Smooth muscle cell of the brain vasculature (primary cell): ENCODE results near the gene RELL1.
A peak's percentile ranks its signal among the peaks of the same experiment; 100 is the strongest.

Experiments used
- DNase-seq: peaks from one replicate; pipeline ENCODE4 v3.0.0-alpha.2; 2012; ENCODE audit warnings: low read depth, low spot score

RELL1 gene

DNA sequence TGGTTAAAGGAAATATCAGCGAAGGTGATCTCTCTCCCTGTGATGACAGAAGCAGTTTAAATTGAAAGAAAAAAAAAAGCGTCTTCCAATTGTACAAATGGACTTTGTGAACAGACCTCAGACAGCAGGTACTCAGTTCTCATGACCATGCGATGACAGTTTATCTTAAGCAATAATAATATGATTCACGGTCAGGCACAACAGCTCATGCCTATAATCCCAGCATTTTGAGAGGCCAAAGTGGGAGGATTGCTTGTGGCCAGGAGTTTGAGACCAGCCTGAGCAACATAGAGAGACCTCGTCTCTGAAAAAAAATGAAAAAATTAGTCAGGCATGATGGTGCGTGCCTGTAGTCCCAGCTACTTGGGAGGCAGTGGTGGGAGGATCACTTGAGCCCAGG is 51.0 kb downstream of the RELL1 start:
- no peak for DNase-seq

- DNase-seq = no peak
These were observed 52.0 kb downstream of the RELL1 start for GRCh38 chr4:37634180-37634579.

- DNase-seq = no peak
These were observed 53.3 kb downstream of the RELL1 start for GRCh38 chr4:37632836-37633235.

GRCh38 chr4:37631551-37631950 is 54.6 kb downstream of the RELL1 start:
- no peak for DNase-seq

- DNase-seq = no peak
These were observed 56.5 kb downstream of the RELL1 start for GRCh38 chr4:37629713-37630112.

GRCh38 chr4:37628977-37629609 is 57.1 kb downstream of the RELL1 start:
- no peak for DNase-seq

GRCh38 chr4:37627263-37627662 is 58.9 kb downstream of the RELL1 start:
- no peak for DNase-seq

- no peak for DNase-seq
These were observed 60.7 kb downstream of the RELL1 start for GRCh38 chr4:37625499-37625898.

GRCh38 chr4:37623940-37624339 is 62.2 kb downstream of the RELL1 start:
- no peak for DNase-seq

GRCh38 chr4:37623125-37623524 is 63.1 kb downstream of the RELL1 start:
- DNase-seq = no peak

DNA sequence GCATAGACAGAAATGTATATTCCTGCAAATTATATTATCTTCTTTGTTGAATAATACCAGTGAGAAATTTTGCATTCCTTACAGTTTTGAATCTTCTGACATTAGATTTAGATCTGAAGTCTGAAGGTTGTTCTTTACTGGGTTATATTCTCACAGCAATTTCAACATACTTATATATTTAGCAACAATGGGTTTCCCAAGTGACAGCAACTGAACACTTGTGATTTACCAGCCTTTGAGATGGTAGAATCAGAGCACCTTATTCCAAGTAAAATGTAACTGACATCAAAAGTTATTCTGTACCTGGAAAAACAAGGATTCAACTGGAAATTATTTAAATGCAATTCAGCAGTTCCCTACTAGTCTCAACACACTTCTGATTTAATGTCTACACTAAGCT is 66.0 kb downstream of the RELL1 start:
- no peak for DNase-seq

DNA sequence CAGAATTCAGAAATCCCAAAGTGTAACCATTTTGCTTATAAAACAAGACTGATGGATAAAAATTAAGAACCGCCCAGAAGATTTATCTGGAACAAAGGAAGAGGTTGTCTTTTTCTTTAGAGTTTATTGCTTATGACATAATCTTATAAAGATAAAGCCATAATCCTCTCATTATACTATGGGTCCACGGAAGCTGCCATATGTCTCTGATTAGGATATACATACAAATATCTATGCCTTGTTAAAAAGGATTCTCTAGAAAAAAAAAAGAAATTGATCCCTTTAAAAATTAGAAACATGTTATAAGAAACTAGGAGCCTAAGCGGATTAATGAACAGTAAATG is 70.5 kb downstream of the RELL1 start:
- DNase-seq = no peak

GRCh38 chr4:37615059-37615719 is 71.0 kb downstream of the RELL1 start:
- DNase-seq = no peak

GRCh38 chr4:37612811-37613210 is 73.4 kb downstream of the RELL1 start:
- DNase-seq = no peak

DNA sequence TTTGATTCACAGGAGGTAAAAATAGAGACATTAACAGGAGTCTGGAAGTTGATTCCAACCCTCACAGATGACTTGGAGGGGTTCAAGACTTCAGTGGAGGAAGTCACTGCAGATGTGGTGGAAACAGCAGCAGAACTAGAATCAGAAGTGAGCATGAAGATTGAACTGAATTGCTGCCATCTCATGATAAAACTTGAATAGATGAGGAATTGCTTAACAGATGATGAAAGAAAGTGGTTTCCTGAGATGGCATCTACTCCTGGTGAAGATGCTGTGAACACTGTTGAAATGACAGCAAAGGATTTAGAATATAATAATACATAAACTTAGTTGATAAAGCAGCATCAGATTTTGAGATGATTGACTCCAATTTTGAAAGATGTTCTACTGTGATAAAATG is 76.5 kb downstream of the RELL1 start:
- no peak for DNase-seq

DNA sequence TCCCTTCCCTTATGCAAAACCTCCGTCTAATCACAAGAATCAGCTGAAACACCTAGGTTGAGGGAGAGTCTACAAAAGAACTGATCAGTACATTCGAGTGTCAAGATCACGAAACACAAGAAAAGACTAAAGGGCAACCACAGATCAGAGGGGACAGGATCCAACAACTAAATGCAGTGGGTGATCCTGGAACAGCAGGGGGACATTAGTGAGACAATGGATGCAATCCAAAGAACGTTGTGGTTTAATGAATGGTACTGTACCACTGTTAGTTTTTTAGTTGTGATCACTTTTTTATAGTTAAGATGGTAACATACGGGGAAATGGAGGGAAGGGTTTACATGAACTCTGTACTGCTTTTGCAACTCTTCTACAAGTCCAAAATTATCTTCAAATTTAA is 79.2 kb downstream of the RELL1 start:
- DNase-seq = no peak

GRCh38 chr4:37605843-37606565 is 80.2 kb downstream of the RELL1 start:
- DNase-seq = no peak

GRCh38 chr4:37604461-37604860 is 81.7 kb downstream of the RELL1 start:
- no peak for DNase-seq

- no peak for DNase-seq
These were observed 82.5 kb downstream of the RELL1 start for GRCh38 chr4:37603711-37604110.

- DNase-seq = peak; percentile 52
These were observed 83.1 kb downstream of the RELL1 start for GRCh38 chr4:37603070-37603468.

DNA sequence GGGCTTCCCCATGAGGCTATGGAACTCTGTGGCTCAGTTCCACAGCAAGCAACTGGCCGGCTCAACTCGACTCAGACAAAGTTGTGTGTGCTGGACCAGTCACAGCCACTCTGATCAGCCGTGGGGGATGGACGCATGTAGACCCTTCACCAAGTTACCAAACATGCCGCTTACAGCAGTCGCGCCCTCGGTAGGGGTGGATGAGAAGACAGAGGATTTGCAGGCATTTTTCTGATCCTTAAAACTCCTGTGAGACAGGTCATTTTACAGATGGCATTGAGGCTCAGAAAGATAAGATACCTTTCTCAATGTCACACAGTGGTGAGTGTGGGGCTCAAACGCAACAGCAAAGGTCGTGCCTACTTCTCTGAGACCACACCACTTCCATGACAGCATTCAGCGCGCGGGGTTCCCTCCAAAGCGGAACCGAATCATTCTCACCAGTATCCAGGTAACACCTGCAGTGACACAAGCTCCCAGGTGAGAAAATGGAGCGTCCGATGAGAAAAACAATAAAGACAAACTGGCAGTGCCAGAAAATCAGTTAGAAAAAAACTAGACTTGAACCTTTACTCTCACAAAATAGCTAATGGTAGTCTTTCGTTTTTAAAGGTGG is 83.6 kb downstream of the RELL1 start:
- DNase-seq = no peak

GRCh38 chr4:37601531-37601930 is 84.6 kb downstream of the RELL1 start:
- DNase-seq = no peak
